Subcutaneous abdominal adipose tissue (tissue), 5 donors: ENCODE measurements around the gene VGLL3.
A peak's percentile ranks its signal among the peaks of the same experiment; 100 is the strongest.

Source experiments
- H3K27ac ChIP-seq: one replicate; pipeline ENCODE4 v1.7.0; 2013; ENCODE audit warnings: low read depth, mild to moderate bottlenecking, inconsistent platforms, low read length, moderate library complexity
- H3K27me3 ChIP-seq, 5 donors: one replicate each; pipeline ENCODE4 v1.7.0; 2013; ENCODE audit warnings: low read length in 5 of 5, inconsistent platforms in 1 of 5; ENCODE audit not compliant: control insufficient read depth in 5 of 5, insufficient read depth in 4 of 5
- H3K36me3 ChIP-seq, 5 donors: one replicate each; pipeline ENCODE4 v1.7.0; 2013; ENCODE audit warnings: low read length in 5 of 5; ENCODE audit not compliant: control insufficient read depth in 5 of 5, insufficient read depth in 5 of 5
- H3K4me1 ChIP-seq, 5 donors: one replicate each; pipeline ENCODE4 v1.7.0; 2013; ENCODE audit warnings: low read length in 5 of 5, mild to moderate bottlenecking in 3 of 5, moderate library complexity in 1 of 5; ENCODE audit not compliant: control insufficient read depth in 5 of 5, insufficient read depth in 5 of 5
- H3K4me3 ChIP-seq, 5 donors: one replicate each; pipeline ENCODE4 v1.7.0; 2013; ENCODE audit warnings: low read length in 5 of 5, low read depth in 1 of 5
- H3K9ac ChIP-seq, 5 donors: one replicate each; pipeline ENCODE4 v1.7.0; 2013; ENCODE audit warnings: low read length in 5 of 5, mild to moderate bottlenecking in 4 of 5, moderate library complexity in 3 of 5
- H3K9me3 ChIP-seq, 5 donors: one replicate each; pipeline ENCODE4 v1.7.0; 2013; ENCODE audit warnings: low read length in 5 of 5; ENCODE audit not compliant: control insufficient read depth in 5 of 5
- donor health status: healthy.
- donor health status: healthy.
- donor health status: healthy.
- donor health status: healthy.
- donor health status: healthy.

VGLL3 gene

GRCh38 chr3:86960550-86960949 lies 30.4 kb downstream of the VGLL3 start:
- Histone ChIP-seq H3K27ac (no peak overlapping the region), H3K9ac (no peak overlapping the region), H3K9me3 (no peaks in the 10 kb centered on the region), H3K36me3 (peaks cover 0 to 19% (median 5%) of the 10 kb centered on the region in 5 donors), H3K4me1 (peaks cover 0 to 14% (median 0%) of the 10 kb centered on the region in 5 donors), H3K27me3 (no peaks in the 10 kb centered on the region), H3K4me3 (no peak overlapping the region)

- Histone ChIP-seq H3K9ac (no peak overlapping the region), H3K4me3 (no peak overlapping the region), H3K9me3 (no peaks in the 10 kb centered on the region), H3K27me3 (no peaks in the 10 kb centered on the region), H3K4me1 (peaks cover 0 to 28% (median 11%) of the 10 kb centered on the region in 5 donors), H3K27ac (no peak overlapping the region), H3K36me3 (peaks cover 0 to 7% (median 0%) of the 10 kb centered on the region in 5 donors)
These were observed 32.4 kb downstream of the VGLL3 start for GRCh38 chr3:86958534-86958933.

GRCh38 chr3:86954747-86955146 lies 36.2 kb downstream of the VGLL3 start:
- Histone ChIP-seq H3K9ac (no peak overlapping the region), H3K36me3 (peaks cover 0 to 3% (median 0%) of the 10 kb centered on the region in 5 donors), H3K9me3 (no peaks in the 10 kb centered on the region), H3K4me3 (no peak overlapping the region), H3K4me1 (peaks cover 0 to 27% (median 14%) of the 10 kb centered on the region in 5 donors), H3K27ac (no peak overlapping the region), H3K27me3 (no peaks in the 10 kb centered on the region)

- H3K27me3 ChIP-seq, result no peaks in the 10 kb centered on the region
- no peak overlapping the region for H3K27ac ChIP-seq
- no peak overlapping the region for H3K4me3 ChIP-seq
- H3K9ac ChIP-seq, result no peak overlapping the region
- peaks cover 0 to 27% (median 14%) of the 10 kb centered on the region in 5 donors for H3K4me1 ChIP-seq
- peaks cover 0 to 3% (median 0%) of the 10 kb centered on the region in 5 donors for H3K36me3 ChIP-seq
- no peaks in the 10 kb centered on the region for H3K9me3 ChIP-seq
These were observed 36.7 kb downstream of the VGLL3 start for GRCh38 chr3:86954226-86954625.

GRCh38 chr3:86951322-86951721 lies 39.6 kb downstream of the VGLL3 start:
- Histone ChIP-seq H3K9me3 (no peaks in the 10 kb centered on the region), H3K36me3 (peaks cover 0 to 1% (median 0%) of the 10 kb centered on the region in 5 donors), H3K27ac (no peak overlapping the region), H3K9ac (no peak overlapping the region), H3K27me3 (no peaks in the 10 kb centered on the region), H3K4me3 (no peak overlapping the region), H3K4me1 (peaks cover 0 to 43% (median 16%) of the 10 kb centered on the region in 5 donors)

GRCh38 chr3:86950717-86951116 lies 40.2 kb downstream of the VGLL3 start:
- Histone ChIP-seq H3K9ac (no peak overlapping the region), H3K4me3 (no peak overlapping the region), H3K9me3 (no peaks in the 10 kb centered on the region), H3K36me3 (peaks cover 0 to 6% (median 0%) of the 10 kb centered on the region in 5 donors), H3K27me3 (no peaks in the 10 kb centered on the region), H3K27ac (no peak overlapping the region), H3K4me1 (peaks cover 0 to 38% (median 16%) of the 10 kb centered on the region in 5 donors)

- Histone ChIP-seq H3K36me3 (peaks cover 0 to 13% (median 0%) of the 10 kb centered on the region in 5 donors), H3K4me3 (no peak overlapping the region), H3K9me3 (no peaks in the 10 kb centered on the region), H3K27me3 (no peaks in the 10 kb centered on the region), H3K27ac (no peak overlapping the region), H3K9ac (no peak overlapping the region), H3K4me1 (peaks cover 0 to 31% (median 12%) of the 10 kb centered on the region in 5 donors)
These were observed 41.1 kb downstream of the VGLL3 start for GRCh38 chr3:86949850-86950249.

- H3K27ac ChIP-seq, result no peak overlapping the region
- no peak overlapping the region for H3K4me3 ChIP-seq
These were observed 42.1 kb downstream of the VGLL3 start for GRCh38 chr3:86948822-86949221.

GRCh38 chr3:86942206-86942605 lies 48.7 kb downstream of the VGLL3 start:
- H3K4me1 ChIP-seq, result peaks cover 0 to 18% (median 2%) of the 10 kb centered on the region in 5 donors
- H3K9me3 ChIP-seq, result no peaks in the 10 kb centered on the region
- H3K9ac ChIP-seq, result peak overlapping the region in 1 of 5 donors; percentile 16
- no peak overlapping the region for H3K4me3 ChIP-seq
- H3K36me3 ChIP-seq, result peaks cover 0 to 20% (median 0%) of the 10 kb centered on the region in 5 donors
- H3K27ac ChIP-seq, result no peak overlapping the region
- H3K27me3 ChIP-seq, result no peaks in the 10 kb centered on the region

More at GRCh38 chr3:86948822-86949221, 42.1 kb downstream of the VGLL3 start:
- no peaks in the 10 kb centered on the region for H3K9me3 ChIP-seq
- no peaks in the 10 kb centered on the region for H3K27me3 ChIP-seq
- H3K36me3 ChIP-seq, result peaks cover 0 to 18% (median 0%) of the 10 kb centered on the region in 5 donors
- H3K9ac ChIP-seq, result no peak overlapping the region
- peaks cover 0 to 23% (median 5%) of the 10 kb centered on the region in 5 donors for H3K4me1 ChIP-seq

GRCh38 chr3:86938416-86939105 lies 52.4 kb downstream of the VGLL3 start:
- Histone ChIP-seq H3K9me3 (no peaks in the 10 kb centered on the region), H3K36me3 (peaks cover 0 to 3% (median 0%) of the 10 kb centered on the region in 5 donors), H3K27me3 (no peaks in the 10 kb centered on the region), H3K4me3 (no peak overlapping the region), H3K9ac (no peak overlapping the region), H3K27ac (no peak overlapping the region), H3K4me1 (peaks cover 0 to 19% (median 0%) of the 10 kb centered on the region in 5 donors)
